Activated CD4-positive, alpha-beta memory T cell treated with anti-CD3 and anti-CD28 coated beads for 36 hours (primary cell): Measurements from ENCODE around the gene RGS3. TPM values are rescaled to one million over a fixed set of nuclear protein-coding genes. Genes with fewer than 3 reads are reported as not detected.

ENCODE experiments used
- CTCF ChIA-PET: fragments of 350-600 bp; sonication (Branson Sonifier 250); formaldehyde crosslinking; loops from one replicate; lab custom pipeline; 2021; ENCODE audit warnings: antibody characterized with exemption, inconsistent platforms; lab: Charles Lee
- POLR2A ChIA-PET: fragments of 350-600 bp; sonication (Branson Sonifier 250); formaldehyde crosslinking; loops from one replicate; lab custom pipeline; 2021; ENCODE audit warnings: antibody characterized with exemption; lab: Charles Lee
- DNase-seq: peaks from one replicate; pipeline ENCODE4 v3.0.0-alpha.2; 2020
- H3K27ac Mint-ChIP-seq: one replicate; pipeline ENCODE4 v1.8.0; 2021; ENCODE audit warnings: mixed read lengths
- H3K27me3 Mint-ChIP-seq: one replicate; pipeline ENCODE4 v1.8.0; 2021; ENCODE audit warnings: mixed read lengths
- H3K36me3 Mint-ChIP-seq: one replicate; pipeline ENCODE4 v1.8.0; 2021; ENCODE audit warnings: mixed read lengths
- H3K4me1 Mint-ChIP-seq: one replicate; pipeline ENCODE4 v1.8.0; 2021; ENCODE audit warnings: low read depth, mixed read lengths
- H3K4me3 Mint-ChIP-seq: one replicate; pipeline ENCODE4 v1.8.0; 2021; ENCODE audit warnings: mild to moderate bottlenecking, mixed read lengths
- H3K9me3 Mint-ChIP-seq: one replicate; pipeline ENCODE4 v1.8.0; 2021; ENCODE audit warnings: mixed read lengths
- intact Hi-C: fragments of 100-400 bp; cut with micrococcal nuclease; formaldehyde crosslinking; loops from one replicate; pipeline ENCODE4 v1.15.1; 2023
- total RNA-seq, 2 experiments: library from RNA; stranded (reverse); gene quantifications; one replicate each; pipeline ENCODE4 v1.2.3, GENCODE V29; 2021

RGS3 gene
- total RNA-seq, 2 experiments from 2014 or later: 54.4 to 57.7 TPM

GRCh38 chr9:113444736-113445135 is 18.8 kb upstream of the RGS3 start:
- ChIA-PET POLR2A (no interaction called here), CTCF (interaction anchor here (2.2 to 7.0 kb wide), 8 partner anchors 41 to 212 kb away, joined by 8 to 250 read pairs (median 14); partner anchors contain the start of gene ALAD)

GRCh38 chr9:113446323-113446740 is 17.2 kb upstream of the RGS3 start:
- CTCF ChIA-PET: interaction anchor here (0.6 to 7.0 kb wide), 35 partner anchors 9 to 563 kb away, joined by 3 to 250 read pairs (median 4); partner anchors contain the start of genes ALAD, C9orf43, CDC26 and POLE3
- no peak overlapping the region for H3K4me3 Mint-ChIP-seq
- POLR2A ChIA-PET: no interaction called here
- peak overlapping the region; percentile 55 for H3K27ac Mint-ChIP-seq
- no peaks in the 10 kb centered on the region for H3K36me3 Mint-ChIP-seq
- intact Hi-C loops: loop anchor here (2.0 kb wide), 3 partner anchors 134 to 212 kb away; no protein-coding TSS in a partner anchor
- H3K4me1 Mint-ChIP-seq: no peaks in the 10 kb centered on the region
- no peaks in the 10 kb centered on the region for H3K9me3 Mint-ChIP-seq
- DNase-seq: no peak
- H3K27me3 Mint-ChIP-seq: no peaks in the 10 kb centered on the region

More at GRCh38 chr9:113444736-113445135, 18.8 kb upstream of the RGS3 start:
- Mint-ChIP-seq H3K27ac (no peak overlapping the region), H3K4me1 (no peaks in the 10 kb centered on the region), H3K27me3 (no peaks in the 10 kb centered on the region), H3K36me3 (no peaks in the 10 kb centered on the region), H3K9me3 (no peaks in the 10 kb centered on the region), H3K4me3 (no peak overlapping the region)
- no peak for DNase-seq
- intact Hi-C loops: no loop called here

DNA sequence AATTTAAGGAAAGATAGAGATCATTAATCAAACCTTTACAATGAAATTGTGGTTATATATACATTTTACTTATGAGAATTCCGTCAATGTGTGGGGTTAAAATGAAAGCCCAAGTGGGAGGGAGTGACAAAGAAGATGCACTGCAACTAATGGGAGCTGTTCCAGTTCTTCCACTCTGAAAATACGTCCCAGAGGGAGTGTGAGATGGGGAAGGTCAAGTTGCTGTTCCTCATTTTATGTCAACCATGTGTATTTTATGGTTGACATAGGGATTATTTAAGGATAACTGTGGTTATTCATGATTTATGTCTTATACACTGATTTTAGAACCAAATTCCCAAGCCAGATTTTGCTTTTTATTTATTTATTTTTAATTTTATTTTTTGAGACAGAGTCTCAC is 14.2 kb upstream of the RGS3 start:
- Mint-ChIP-seq H3K27me3 (no peaks in the 10 kb centered on the region), H3K4me3 (no peak overlapping the region), H3K9me3 (no peaks in the 10 kb centered on the region), H3K4me1 (no peaks in the 10 kb centered on the region), H3K36me3 (no peaks in the 10 kb centered on the region), H3K27ac (no peak overlapping the region)
- no peak for DNase-seq
- ChIA-PET CTCF (interaction anchor here (6.6 to 7.0 kb wide), 2 partner anchors 141 to 207 kb away, joined by 110 to 250 read pairs; no protein-coding TSS in a partner anchor), POLR2A (no interaction called here)
- intact Hi-C loops: no loop called here

DNA sequence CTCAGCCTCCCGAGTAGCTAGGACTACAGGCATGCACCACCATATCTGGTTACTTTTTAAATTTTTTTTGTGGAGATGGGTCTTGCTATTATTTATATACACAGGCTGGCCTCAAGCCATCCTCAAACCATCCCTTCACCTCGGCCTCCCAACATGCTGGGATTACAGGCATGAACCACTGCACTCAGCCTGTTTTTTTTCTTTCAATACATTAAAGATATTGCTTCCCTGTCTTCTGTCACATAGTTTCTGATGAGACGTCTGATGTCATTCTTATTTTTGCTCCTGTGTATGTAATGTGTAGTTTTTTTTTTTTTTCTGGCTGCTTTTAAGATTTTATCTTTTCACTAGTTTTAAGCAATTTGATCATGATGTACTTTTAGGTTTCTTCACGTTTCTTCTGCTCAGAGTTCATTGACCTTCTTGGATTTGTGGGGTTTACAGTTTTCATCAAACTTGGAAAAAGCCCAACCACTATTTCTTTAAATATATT is 11.4 kb upstream of the RGS3 start:
- Mint-ChIP-seq H3K27ac (no peak overlapping the region), H3K27me3 (no peaks in the 10 kb centered on the region), H3K36me3 (no peaks in the 10 kb centered on the region), H3K4me3 (no peak overlapping the region), H3K4me1 (peaks cover 4% of the 10 kb centered on the region), H3K9me3 (no peaks in the 10 kb centered on the region)
- ChIA-PET POLR2A (interaction anchor here (0.7 kb wide), 1 partner anchor 9 kb away, joined by 3 read pairs; no protein-coding TSS in a partner anchor), CTCF (interaction anchor here (0.8 to 2.4 kb wide), 3 partner anchors 130 to 205 kb away, joined by 3 to 15 read pairs (median 12); no protein-coding TSS in a partner anchor)
- DNase-seq: no peak
- intact Hi-C loops: no loop called here

DNA sequence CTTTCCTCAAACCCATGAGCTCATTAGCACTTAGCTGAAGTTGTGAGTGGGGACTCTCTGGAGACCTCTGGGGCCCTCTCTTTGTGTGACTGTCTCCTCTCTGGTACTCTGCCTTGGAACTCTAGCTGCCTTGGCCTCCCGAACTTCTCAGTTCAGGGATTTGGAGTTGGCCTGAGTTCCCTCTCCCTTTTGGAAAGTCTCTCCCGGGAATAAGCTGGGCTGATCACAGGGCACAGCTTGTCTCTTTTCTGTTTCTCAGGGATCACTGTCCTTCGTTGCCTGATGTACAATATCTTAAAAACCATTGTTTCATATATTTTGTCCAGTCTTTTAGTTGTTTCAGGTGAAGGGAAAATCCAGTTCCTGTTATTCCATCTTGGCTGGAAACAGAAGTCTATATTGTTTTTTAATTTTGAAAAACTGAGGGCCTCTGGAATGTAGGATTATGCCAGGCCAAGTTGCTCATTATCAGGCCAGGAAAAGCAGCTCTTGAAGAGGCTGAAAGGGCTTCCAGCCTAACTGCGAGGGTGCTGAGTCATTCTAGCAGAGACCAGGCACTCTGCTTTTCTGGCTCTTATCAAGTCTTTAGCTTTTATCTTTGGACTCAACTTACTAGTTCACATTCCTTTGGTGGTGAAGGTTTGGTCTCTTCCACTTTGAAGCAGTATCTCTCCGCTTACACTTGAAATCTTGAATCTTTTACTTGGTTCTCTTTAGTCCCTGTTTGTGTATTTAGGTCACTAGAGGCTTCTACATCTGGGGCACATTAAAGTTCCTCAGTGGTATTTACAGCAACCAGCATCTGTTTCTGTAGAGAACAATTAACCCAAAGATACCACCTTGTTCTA is 8.4 kb upstream of the RGS3 start:
- DNase-seq: peak; percentile 25
- Mint-ChIP-seq H3K27ac (no peak overlapping the region), H3K36me3 (no peaks in the 10 kb centered on the region), H3K9me3 (no peaks in the 10 kb centered on the region), H3K4me3 (no peak overlapping the region), H3K27me3 (no peaks in the 10 kb centered on the region), H3K4me1 (peaks cover 4% of the 10 kb centered on the region)
- ChIA-PET CTCF (interaction anchor here (0.6 to 2.6 kb wide), 8 partner anchors 9 to 226 kb away, joined by 3 to 20 read pairs (median 6); no protein-coding TSS in a partner anchor), POLR2A (no interaction called here)
- intact Hi-C loops: loop anchor here (5.0 kb wide), 1 partner anchor 62 kb away; no protein-coding TSS in a partner anchor

DNA sequence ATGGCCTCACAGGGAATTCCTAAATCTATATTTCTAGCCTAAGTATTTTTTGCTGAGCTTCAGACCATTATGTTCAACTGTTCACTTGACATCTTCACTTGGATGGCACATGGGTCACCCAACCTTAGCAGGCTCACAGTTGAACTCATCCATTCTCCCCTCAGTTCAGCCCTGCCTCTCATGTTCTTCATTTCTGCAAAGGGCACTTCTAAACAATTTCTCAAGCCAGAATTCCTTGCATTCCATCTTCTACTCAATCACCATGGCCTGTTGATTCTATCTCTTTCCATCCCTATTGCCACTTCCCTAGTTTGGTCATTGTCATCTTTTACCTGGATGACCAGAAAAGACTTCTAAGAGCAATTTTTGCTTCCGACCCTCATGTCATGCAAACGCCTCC is 7.3 kb upstream of the RGS3 start:
- Mint-ChIP-seq H3K9me3 (no peaks in the 10 kb centered on the region), H3K4me3 (no peak overlapping the region), H3K27ac (no peak overlapping the region), H3K27me3 (no peaks in the 10 kb centered on the region), H3K4me1 (peaks cover 4% of the 10 kb centered on the region), H3K36me3 (no peaks in the 10 kb centered on the region)
- intact Hi-C loops: loop anchor here (5.0 kb wide), 1 partner anchor 61 kb away; no protein-coding TSS in a partner anchor
- ChIA-PET CTCF (interaction anchor here (1.2 to 2.4 kb wide), 2 partner anchors 10 to 11 kb away, joined by 3 to 10 read pairs; no protein-coding TSS in a partner anchor), POLR2A (no interaction called here)
- no peak for DNase-seq

DNA sequence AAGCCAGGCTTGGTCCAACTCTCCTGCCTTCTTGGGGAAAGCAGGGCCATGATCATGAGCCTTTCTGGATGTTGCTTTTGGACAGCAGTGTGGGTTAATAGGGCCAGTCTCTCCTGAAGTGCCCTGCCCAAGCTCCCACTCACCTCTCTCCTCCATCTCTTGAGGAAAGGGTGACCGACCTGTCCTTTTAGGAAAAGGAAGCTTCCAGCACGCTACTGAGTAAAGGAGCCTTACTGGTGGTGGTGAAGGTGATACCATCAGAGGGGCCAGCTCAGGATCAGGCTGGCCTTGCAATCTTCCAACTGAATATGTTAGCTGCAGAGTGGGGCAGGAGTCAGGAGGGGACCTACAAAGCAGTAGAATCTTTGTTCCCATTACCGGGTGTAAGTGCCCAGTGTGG is 2.2 kb upstream of the RGS3 start:
- no peaks in the 10 kb centered on the region for H3K36me3 Mint-ChIP-seq
- no peak overlapping the region for H3K27ac Mint-ChIP-seq
- H3K9me3 Mint-ChIP-seq: no peaks in the 10 kb centered on the region
- ChIA-PET CTCF (no interaction called here), POLR2A (interaction anchor here (0.5 kb wide), 1 partner anchor 9 kb away, joined by 3 read pairs; no protein-coding TSS in a partner anchor)
- intact Hi-C loops: no loop called here
- no peak for DNase-seq
- no peaks in the 10 kb centered on the region for H3K27me3 Mint-ChIP-seq
- no peaks in the 10 kb centered on the region for H3K4me1 Mint-ChIP-seq
- H3K4me3 Mint-ChIP-seq: no peak overlapping the region

GRCh38 chr9:113461943-113462342 is 1.6 kb upstream of the RGS3 start:
- Mint-ChIP-seq H3K9me3 (no peaks in the 10 kb centered on the region), H3K4me3 (no peak overlapping the region), H3K27me3 (no peaks in the 10 kb centered on the region), H3K27ac (no peak overlapping the region), H3K36me3 (no peaks in the 10 kb centered on the region), H3K4me1 (no peaks in the 10 kb centered on the region)
- POLR2A ChIA-PET: no interaction called here
- intact Hi-C loops: no loop called here
- CTCF ChIA-PET: interaction anchor here (1.7 kb wide), 1 partner anchor 193 kb away, joined by 5 read pairs; no protein-coding TSS in a partner anchor
- DNase-seq: no peak

- no peaks in the 10 kb centered on the region for H3K4me1 Mint-ChIP-seq
- H3K27me3 Mint-ChIP-seq: no peaks in the 10 kb centered on the region
- intact Hi-C loops: no loop called here
- CTCF ChIA-PET: interaction anchor here (1.7 kb wide), 1 partner anchor 192 kb away, joined by 5 read pairs; no protein-coding TSS in a partner anchor
- no peak for DNase-seq
- H3K36me3 Mint-ChIP-seq: no peaks in the 10 kb centered on the region
- H3K27ac Mint-ChIP-seq: no peak overlapping the region
- H3K4me3 Mint-ChIP-seq: no peak overlapping the region
- H3K9me3 Mint-ChIP-seq: peaks cover 4% of the 10 kb centered on the region
- POLR2A ChIA-PET: no interaction called here
Observed at GRCh38 chr9:113462781-113463286, 693 bp upstream of the RGS3 start.

GRCh38 chr9:113464286-113464660 is 746 bp downstream of the RGS3 start:
- ChIA-PET CTCF (interaction anchor here (1.2 kb wide), 2 partner anchors 10 to 59 kb away, joined by 3 read pairs; no protein-coding TSS in a partner anchor), POLR2A (no interaction called here)
- H3K36me3 Mint-ChIP-seq: no peaks in the 10 kb centered on the region
- no peak overlapping the region for H3K27ac Mint-ChIP-seq
- no peaks in the 10 kb centered on the region for H3K4me1 Mint-ChIP-seq
- H3K9me3 Mint-ChIP-seq: peaks cover 4% of the 10 kb centered on the region
- DNase-seq: no peak
- H3K27me3 Mint-ChIP-seq: no peaks in the 10 kb centered on the region
- no peak overlapping the region for H3K4me3 Mint-ChIP-seq
- intact Hi-C loops: no loop called here

DNA sequence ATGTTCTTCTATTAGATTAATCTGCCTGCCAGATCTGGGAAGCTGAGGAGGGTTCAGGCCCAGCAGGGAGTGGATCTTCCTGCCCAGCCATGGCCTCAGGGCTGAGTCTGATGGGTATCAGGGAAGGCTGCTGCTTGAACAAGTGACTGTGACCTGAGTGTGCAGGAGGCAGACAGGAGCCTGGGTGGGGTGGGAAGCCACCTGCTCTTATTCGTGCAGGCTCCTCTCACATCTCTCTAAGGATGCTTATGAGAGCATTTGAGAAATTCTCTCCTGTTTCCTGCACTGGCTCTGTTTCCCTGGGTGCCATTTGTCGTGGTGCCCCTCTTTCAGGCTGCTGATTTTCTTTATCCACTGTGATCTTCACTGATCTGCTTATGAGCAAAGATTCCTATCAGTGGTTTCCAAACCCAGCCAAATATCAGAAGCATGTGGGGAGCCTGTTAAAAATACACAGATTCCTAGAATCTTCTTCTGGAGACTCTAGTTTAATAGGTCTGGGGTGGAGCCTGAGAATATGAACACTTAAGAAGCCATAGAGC is 2.1 kb downstream of the RGS3 start:
- no peaks in the 10 kb centered on the region for H3K36me3 Mint-ChIP-seq
- no peaks in the 10 kb centered on the region for H3K4me1 Mint-ChIP-seq
- POLR2A ChIA-PET: no interaction called here
- no peak overlapping the region for H3K27ac Mint-ChIP-seq
- H3K27me3 Mint-ChIP-seq: no peaks in the 10 kb centered on the region
- intact Hi-C loops: no loop called here
- peaks cover 4% of the 10 kb centered on the region for H3K9me3 Mint-ChIP-seq
- CTCF ChIA-PET: interaction anchor here (1.2 to 1.9 kb wide), 3 partner anchors 11 to 189 kb away, joined by 3 to 6 read pairs (median 3); no protein-coding TSS in a partner anchor
- H3K4me3 Mint-ChIP-seq: no peak overlapping the region
- DNase-seq: no peak
